ENCODE results near the gene SUMF1.

DNA sequence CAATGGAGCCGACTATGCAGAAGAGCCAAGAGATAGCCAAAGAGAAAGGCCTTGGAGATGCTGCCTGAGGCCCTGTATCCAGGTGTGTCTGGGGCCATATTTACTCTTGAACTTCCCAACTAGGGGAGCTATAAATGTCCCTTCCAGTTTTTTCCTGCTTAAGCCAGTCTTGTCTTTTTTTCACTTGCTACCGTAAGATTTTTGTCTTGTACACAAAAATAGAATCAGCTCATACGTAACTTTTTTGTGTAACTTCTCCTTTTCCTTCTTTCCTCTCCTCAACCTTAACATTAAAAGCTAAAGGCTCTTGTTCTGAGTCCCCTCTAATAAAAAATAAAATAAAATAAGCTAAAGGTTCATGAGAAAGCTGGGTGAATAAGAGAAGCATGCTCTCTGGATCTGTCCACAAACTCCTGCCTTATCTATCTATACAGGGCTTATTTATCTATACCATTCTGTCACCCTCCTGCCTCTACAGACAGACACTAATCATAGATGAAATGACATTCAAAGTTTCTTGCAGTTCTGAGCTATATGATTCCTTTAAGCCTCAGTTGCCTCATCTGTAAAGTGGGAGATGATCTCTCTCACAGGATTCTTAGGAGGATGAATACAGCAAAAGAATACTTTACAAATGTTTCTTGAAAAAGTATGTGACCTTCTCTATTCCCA, 4.6 kb downstream of the SUMF1 start:
- TF ChIP-seq NFRKB (IDR thresholded peaks at IDR 0.05), result no peak
- no peak for TF ChIP-seq TARDBP (IDR thresholded peaks at IDR 0.05)
- TF ChIP-seq FOXK2 (IDR thresholded peaks at IDR 0.05), result no peak
- TF ChIP-seq, protein P1, sequence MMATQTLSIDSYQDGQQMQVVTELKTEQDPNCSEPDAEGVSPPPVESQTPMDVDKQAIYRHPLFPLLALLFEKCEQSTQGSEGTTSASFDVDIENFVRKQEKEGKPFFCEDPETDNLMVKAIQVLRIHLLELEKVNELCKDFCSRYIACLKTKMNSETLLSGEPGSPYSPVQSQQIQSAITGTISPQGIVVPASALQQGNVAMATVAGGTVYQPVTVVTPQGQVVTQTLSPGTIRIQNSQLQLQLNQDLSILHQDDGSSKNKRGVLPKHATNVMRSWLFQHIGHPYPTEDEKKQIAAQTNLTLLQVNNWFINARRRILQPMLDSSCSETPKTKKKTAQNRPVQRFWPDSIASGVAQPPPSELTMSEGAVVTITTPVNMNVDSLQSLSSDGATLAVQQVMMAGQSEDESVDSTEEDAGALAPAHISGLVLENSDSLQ (IDR thresholded peaks at IDR 0.05), result no peak
- TF ChIP-seq SP1 (IDR thresholded peaks at IDR 0.05), result no peak
- no peak for TF ChIP-seq ELF4 (IDR thresholded peaks at IDR 0.05)

Data from HEK293T (cell line).